GM19351 (cell line): ENCODE results near the gene SCO1.
A peak's percentile ranks its signal among the peaks of the same experiment; 100 is the strongest.

ENCODE experiments used
- ATAC-seq: cut with Tn5 transposase; IDR thresholded peaks from one replicate; pipeline ENCODE4 v1.9.1; 2021; ENCODE audit warnings: mild to moderate bottlenecking, moderate library complexity; ENCODE audit not compliant: unreplicated experiment

The SCO1 gene

GRCh38 chr17:10657148-10657547 lies 40.2 kb downstream of the SCO1 start, which contains the start of gene MYH3:
Gene MYH3 (minus strand): TSS chr17:10657309. CDS start chr17:10655064, 2,245 bp downstream.
- no peak for ATAC-seq

DNA sequence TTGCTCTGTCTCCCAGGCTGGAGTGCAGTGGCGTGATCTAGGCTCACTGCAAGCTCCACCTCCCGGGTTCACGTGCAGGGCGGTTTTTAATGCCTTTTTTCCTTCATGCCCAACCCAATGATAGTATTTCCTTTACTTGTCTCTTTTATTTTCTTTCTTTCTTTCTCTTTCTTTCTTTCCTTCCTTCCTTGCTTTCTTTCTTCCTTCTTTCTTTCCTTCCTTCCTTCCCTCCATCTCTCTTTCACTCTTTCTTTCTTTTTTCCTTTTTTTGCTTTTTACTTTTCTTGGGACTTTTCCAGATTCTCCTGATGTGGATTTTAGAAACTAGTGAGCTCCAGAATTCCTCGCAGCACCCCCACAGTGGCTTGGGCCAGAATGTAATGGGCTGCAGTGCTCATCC lies 43.3 kb downstream of the SCO1 start:
- ATAC-seq: no peak

DNA sequence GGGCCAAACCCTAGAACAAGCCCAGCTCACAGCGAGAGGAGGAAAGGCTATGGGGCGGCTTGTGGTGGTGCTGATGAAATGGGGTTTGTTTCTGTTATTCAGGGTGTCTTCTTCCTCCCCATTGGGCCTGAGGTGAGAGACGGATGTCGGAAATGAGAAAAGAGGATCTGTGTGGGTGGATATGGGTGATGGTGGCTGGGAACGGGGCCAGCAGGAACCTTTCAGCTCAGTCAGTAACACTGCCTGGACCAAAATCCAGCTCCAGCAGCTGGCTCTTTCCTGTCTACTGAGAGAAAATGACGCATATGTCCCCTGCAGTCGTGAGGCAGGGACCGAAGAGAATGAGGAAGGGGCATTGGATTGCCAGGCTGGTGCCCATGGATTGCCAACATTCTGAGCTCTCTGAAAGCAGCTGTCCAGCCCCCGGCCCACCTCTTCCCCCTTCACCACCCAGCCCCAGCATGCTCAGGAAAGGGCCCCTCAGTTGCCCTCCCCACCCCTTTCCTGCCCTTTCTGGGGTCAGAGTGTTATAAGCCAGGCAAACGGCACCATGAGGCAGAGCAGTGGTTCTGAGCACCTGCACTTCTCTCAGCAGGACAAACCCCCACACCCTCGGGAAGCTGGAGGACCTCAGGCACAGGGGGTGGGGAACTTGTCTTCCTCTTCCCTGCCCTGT lies 44.2 kb downstream of the SCO1 start:
- no peak for ATAC-seq

DNA sequence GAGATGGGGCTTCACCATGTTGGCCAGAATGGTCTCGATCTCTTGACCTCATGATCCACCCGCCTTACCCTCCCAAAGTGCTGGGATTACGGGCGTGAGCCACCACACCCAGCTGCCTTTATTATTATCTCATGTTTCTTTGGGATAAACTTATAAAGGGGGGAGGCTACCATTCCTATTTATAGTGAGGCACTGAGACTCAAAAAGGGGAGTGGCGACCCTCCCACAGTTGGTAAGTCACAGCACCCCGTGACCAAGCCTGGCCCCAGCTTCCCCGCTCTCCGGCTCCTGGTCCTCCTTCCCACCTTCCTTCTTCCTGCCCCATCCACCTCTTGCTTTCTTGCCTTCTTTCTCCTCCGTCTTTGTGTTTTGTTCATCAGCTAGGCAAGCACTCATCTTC lies 45.4 kb downstream of the SCO1 start:
- ATAC-seq: no peak

DNA sequence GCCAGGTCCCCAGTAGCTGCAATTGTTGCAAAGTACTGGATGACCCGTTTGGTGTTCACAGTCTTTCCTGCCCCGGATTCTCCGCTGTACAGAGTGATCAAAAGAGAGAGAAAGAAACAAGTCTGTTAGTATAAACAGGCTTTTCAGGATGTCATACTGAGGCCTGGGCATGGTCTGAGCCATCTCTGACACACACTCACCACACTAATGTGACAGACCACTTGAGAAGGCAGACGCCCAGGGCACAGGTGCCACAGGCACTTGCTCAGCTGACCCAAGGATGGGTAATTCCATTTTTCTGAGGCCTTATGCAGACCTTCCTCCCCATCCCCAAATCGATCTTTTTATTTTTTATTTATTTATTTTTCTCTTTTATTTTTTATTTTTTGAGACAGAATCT lies 47.7 kb downstream of the SCO1 start:
- no peak for ATAC-seq

DNA sequence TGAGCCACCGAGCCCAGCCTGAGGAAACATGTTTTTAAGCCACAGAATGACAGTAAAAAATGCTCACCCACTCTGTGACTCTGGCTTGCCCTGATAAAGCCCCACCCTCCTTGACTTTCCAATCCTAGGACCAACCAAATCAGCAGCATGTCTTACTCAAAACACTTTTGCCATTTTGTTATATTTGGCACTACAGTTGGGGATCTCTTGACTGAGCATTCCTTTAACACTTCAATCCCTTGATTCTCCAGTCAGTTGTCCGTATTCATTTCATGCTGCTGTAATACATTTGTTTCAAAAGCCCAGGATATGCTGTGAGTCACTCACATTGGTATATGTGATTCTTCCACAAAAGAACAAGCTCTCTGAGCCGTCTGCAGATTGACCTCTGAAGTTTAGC lies 48.4 kb downstream of the SCO1 start:
- ATAC-seq: no peak

DNA sequence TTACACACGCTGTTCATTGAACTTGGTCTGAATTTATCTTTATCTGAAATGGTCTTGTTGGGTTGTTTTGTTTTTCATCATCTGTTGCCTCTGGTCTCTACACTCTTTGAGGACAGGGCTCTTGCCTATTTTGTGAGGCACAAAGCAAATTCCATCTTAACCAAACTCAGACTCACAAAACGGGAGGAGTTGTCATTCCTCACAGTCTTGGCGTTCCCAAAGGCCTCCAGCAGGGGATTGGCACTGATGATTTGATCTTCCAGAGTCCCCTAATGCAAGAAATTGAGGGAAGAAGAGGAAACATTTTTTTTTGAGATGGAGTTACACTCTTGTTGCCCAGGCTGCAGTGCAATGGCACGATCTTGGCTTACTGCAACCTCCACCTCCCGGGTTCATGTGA lies 49.0 kb downstream of the SCO1 start:
- ATAC-seq: no peak

- ATAC-seq: peak; percentile 62
These were observed 50.8 kb downstream of the SCO1 start for GRCh38 chr17:10646392-10646990.

- no peak for ATAC-seq
These were observed 56.9 kb downstream of the SCO1 start for GRCh38 chr17:10640475-10640874.

GRCh38 chr17:10638151-10638550 lies 59.2 kb downstream of the SCO1 start:
- ATAC-seq: no peak

DNA sequence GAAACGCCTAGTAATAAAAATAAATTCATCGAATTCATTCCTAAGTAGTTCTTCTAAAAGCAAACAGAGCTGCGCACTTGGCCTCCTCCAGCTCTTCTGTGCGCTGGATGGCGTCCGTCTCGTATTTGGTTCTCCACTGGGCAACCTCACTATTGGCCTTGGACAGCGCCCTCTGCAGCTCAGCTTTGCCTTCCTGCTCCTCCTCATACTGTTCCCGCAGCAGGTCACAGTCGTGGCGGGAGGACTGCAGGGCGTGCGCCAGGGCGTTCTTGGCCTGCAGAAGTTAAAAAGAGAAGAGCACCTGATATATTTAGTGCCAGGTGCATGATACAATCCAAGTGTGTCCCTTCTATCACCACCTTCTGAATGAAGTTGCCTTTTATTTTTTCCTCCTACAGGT lies 62.0 kb downstream of the SCO1 start:
- no peak for ATAC-seq

DNA sequence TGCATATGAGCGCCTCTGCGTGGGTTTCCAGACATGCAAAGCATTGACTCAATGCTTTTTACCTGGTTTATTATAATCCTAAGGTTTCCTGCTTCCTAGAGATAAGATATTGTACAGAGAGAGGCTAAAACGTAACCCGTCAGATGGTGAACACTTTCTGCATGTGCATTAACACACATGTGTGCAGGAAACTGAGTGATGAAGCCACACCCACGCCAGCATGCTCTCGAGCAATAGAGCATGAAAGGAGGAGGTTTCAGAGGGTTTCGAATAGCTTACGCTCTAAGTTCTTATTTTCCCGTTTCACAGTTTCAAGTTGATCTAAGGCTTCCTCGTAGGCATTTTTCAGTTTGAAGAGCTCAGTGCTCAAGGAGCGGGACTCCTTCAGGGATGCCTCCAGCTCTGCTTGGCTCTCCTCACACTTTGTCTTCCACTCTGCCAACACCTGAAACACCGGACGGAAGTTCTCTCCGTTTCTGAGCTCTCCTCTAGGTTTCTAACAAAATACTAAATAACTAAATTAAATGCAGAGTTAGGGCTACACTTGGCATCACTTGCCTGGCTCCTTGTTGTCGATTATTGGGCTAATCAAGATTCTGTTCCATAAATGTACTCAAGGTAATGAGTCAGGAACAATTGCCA lies 63.5 kb downstream of the SCO1 start:
- peak; percentile 97 for ATAC-seq

- no peak for ATAC-seq
These were observed 65.6 kb downstream of the SCO1 start for GRCh38 chr17:10631701-10632100.

DNA sequence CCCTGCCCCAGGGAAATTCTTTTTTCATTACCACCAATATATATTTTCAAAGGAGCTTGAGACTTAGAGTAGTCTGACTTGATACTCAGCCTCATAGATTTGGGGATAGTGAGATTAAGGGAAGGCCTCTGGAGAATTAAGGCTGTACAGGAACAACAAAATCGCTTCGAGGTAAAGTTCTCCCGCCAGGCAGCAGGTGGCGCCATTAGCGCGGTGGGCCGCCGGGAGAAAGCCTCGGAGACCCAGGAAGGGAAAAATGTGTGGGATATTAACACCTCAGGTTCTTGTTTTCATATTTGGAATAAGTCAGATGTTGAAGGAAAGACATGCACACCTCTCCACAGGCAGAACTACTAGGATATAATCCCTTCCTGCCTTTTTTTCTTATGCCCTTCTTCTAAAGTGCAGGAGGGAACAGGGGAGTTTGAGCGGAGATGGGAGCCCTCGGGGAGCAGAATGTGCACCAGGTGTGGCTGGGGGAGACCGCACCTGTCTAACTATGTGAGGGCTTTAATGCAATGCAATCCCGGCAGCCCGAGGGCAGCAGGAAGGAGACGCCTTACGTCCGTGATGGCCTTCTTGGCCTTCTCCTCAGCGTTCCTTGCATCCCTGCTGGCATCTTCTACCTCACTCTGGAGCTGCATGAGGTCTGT lies 66.2 kb downstream of the SCO1 start:
- ATAC-seq: no peak

DNA sequence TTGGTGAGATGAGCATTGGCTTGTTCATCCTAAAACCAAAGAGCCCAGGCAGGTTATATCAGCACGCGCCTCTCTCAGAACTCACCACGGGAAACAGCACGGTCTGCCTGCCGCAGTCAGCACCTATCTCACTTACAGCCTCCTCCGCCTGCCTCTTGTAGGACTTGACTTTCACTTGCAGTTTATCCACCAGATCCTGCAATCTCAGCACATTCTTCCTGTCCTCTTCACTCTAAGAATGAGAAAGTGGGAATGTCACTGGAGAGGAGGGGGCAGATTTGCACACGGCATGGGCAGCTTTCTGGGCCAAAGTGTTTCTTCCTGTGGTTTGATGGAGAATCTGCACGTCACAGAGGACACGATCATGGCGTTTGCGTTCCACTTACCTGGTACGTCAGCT lies 67.6 kb downstream of the SCO1 start:
- ATAC-seq: no peak

DNA sequence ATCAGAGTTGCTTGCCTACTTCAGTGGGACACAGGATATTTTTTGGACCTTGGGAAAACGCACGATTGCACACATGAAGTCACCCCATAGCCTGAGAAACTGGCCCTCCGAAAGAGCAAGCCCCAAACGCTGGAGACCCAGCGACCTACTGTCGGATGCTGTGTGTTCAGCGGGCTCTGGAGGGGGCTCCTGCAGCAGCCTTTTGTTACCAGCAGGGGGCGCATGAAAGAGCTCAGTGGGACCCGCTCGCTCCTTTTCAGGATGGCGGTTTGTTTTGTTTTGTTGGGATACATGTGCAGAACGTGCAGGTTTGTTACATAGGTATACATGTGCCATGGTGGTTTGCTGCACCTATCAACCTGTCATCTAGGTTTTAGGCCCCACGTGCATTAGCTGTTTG lies 68.6 kb downstream of the SCO1 start:
- ATAC-seq: no peak

- no peak for ATAC-seq
These were observed 70.9 kb downstream of the SCO1 start for GRCh38 chr17:10626390-10626789.

DNA sequence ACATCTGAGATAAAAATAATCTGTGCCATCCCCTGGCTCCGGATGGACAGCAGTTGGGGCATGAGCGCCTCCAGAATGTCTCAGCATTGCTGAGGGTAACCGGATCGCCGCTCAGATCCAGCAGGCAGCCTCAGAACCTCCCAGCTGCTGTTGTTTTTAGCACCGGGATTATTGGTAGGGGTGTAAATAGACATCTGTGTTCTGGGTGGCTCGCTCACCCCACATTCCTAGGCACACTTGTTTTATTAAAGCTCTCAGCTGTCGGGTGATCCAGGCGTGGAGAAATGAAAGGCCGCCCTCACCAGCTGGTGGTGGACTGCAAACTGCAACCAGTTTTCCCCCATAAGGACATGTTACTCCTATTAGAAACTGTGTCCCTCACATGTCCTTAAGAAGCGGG lies 72.4 kb downstream of the SCO1 start:
- no peak for ATAC-seq

- no peak for ATAC-seq
These were observed 73.5 kb downstream of the SCO1 start for GRCh38 chr17:10623737-10624338.

DNA sequence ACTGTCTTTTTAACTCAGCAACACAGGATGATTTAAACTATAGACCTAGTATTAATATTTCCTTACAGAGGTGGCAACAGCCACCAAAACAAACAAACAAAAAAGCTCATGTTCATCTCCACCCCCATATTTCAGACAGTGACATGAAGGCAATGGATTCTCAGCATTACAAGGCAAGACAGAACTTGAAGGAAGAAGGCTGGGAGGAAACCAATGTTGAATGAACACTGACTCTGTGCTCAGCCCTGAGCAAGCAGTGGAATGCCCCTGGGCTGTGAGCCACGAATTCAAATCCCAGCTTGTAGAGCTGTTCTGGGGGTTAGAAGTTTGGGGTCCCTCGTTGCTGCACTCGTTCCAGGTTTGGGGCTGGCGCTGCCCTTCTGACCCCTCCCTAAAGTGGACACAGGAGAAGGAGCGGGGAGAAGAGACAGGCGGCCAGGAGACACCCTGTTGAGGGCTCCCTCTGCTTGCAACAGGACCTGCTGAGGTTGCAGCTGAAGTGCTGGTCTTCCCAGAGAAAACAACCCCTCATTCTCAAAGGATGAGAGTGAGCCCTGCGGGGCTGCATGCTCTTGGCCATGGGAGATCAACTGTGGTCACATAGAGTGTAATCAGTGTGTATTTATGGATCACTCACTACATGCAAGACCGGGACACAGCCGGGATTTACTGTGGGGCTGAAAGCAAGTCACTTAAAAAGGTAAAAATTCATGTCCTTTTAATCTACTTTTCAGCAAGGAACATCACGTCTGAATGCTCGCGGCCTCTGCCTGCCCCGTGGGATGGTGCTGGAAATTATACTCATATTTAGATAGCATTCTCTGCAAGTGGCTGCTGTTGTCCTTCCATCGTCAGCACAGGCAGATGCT lies 74.5 kb downstream of the SCO1 start:
- no peak for ATAC-seq
